KOPT-K1 (cell line): ENCODE results near the gene GRAMD2A.
"Not testable (repeated sequence)": the region's sequence is repeated elsewhere in the genome, so short reads cannot be mapped to it uniquely, and the experiment has no call there.

Experiments
- H3K27ac ChIP-seq: fragments of 200-600 bp; sonication (generic); 2 replicates; pipeline ENCODE4 v1.5.1; 2016; ENCODE audit warnings: antibody characterized with exemption, mild to moderate bottlenecking, low read depth, low read length; ENCODE audit not compliant: poor library complexity, severe bottlenecking
- H3K36me3 ChIP-seq: fragments of 200-600 bp; sonication (generic); 2 replicates; pipeline ENCODE4 v1.5.1; 2017; ENCODE audit warnings: antibody characterized with exemption, mild to moderate bottlenecking, low read length, moderate library complexity; ENCODE audit not compliant: insufficient read depth
- H3K9me3 ChIP-seq: fragments of 200-600 bp; sonication (generic); 2 replicates; pipeline ENCODE4 v1.5.1; 2017; ENCODE audit warnings: antibody characterized with exemption, low read length, mild to moderate bottlenecking; ENCODE audit not compliant: insufficient read depth, poor library complexity, severe bottlenecking

Gene GRAMD2A

GRCh38 chr15:72182244-72182643 lies 15.3 kb downstream of the GRAMD2A start:
- H3K27ac ChIP-seq, result no peak overlapping the region
- no peaks in the 10 kb centered on the region for H3K36me3 ChIP-seq
- H3K9me3 ChIP-seq, result no peaks in the 10 kb centered on the region

GRCh38 chr15:72180761-72181324 lies 16.7 kb downstream of the GRAMD2A start:
- Histone ChIP-seq H3K27ac (no peak overlapping the region), H3K9me3 (no peaks in the 10 kb centered on the region)

GRCh38 chr15:72179950-72180581 lies 17.5 kb downstream of the GRAMD2A start:
- no peak overlapping the region for H3K27ac ChIP-seq
- no peaks in the 10 kb centered on the region for H3K36me3 ChIP-seq

More at GRCh38 chr15:72180761-72181324, 16.7 kb downstream of the GRAMD2A start:
- H3K36me3 ChIP-seq, result no peaks in the 10 kb centered on the region

GRCh38 chr15:72178976-72179585 lies 18.5 kb downstream of the GRAMD2A start:
- Histone ChIP-seq H3K27ac (no peak overlapping the region), H3K36me3 (no peaks in the 10 kb centered on the region), H3K9me3 (no peaks in the 10 kb centered on the region)

More at GRCh38 chr15:72179950-72180581, 17.5 kb downstream of the GRAMD2A start:
- no peaks in the 10 kb centered on the region for H3K9me3 ChIP-seq

GRCh38 chr15:72176743-72177142 lies 20.8 kb downstream of the GRAMD2A start:
- Histone ChIP-seq H3K9me3 (no peaks in the 10 kb centered on the region), H3K27ac (no peak overlapping the region), H3K36me3 (no peaks in the 10 kb centered on the region)

GRCh38 chr15:72176159-72176558 lies 21.4 kb downstream of the GRAMD2A start:
- no peaks in the 10 kb centered on the region for H3K36me3 ChIP-seq
- H3K27ac ChIP-seq, result no peak overlapping the region
- H3K9me3 ChIP-seq, result no peaks in the 10 kb centered on the region

GRCh38 chr15:72175186-72176044 lies 22.2 kb downstream of the GRAMD2A start:
- no peaks in the 10 kb centered on the region for H3K9me3 ChIP-seq
- H3K36me3 ChIP-seq, result no peaks in the 10 kb centered on the region
- no peak overlapping the region for H3K27ac ChIP-seq

- Histone ChIP-seq H3K36me3 (no peaks in the 10 kb centered on the region), H3K9me3 (no peaks in the 10 kb centered on the region), H3K27ac (peak overlapping the region; percentile 3)
Measured at GRCh38 chr15:72174551-72175165, 22.9 kb downstream of the GRAMD2A start.

GRCh38 chr15:72173864-72174550 lies 23.6 kb downstream of the GRAMD2A start:
- Histone ChIP-seq H3K36me3 (no peaks in the 10 kb centered on the region), H3K9me3 (no peaks in the 10 kb centered on the region), H3K27ac (peak overlapping the region; percentile 3)

- Histone ChIP-seq H3K9me3 (no peaks in the 10 kb centered on the region), H3K27ac (no peak overlapping the region), H3K36me3 (no peaks in the 10 kb centered on the region)
Measured at GRCh38 chr15:72173401-72173800, 24.2 kb downstream of the GRAMD2A start.

GRCh38 chr15:72172796-72173195 lies 24.8 kb downstream of the GRAMD2A start:
- Histone ChIP-seq H3K9me3 (no peaks in the 10 kb centered on the region), H3K27ac (no peak overlapping the region), H3K36me3 (no peaks in the 10 kb centered on the region)

GRCh38 chr15:72171978-72172377 lies 25.6 kb downstream of the GRAMD2A start:
- H3K9me3 ChIP-seq, H3K36me3 ChIP-seq: not testable (repeated sequence)

GRCh38 chr15:72170691-72171090 lies 26.9 kb downstream of the GRAMD2A start:
- no peaks in the 10 kb centered on the region for H3K36me3 ChIP-seq
- H3K9me3 ChIP-seq, result no peaks in the 10 kb centered on the region
- H3K27ac ChIP-seq, result peak overlapping the region; percentile 90

More at GRCh38 chr15:72171978-72172377, 25.6 kb downstream of the GRAMD2A start:
- H3K27ac ChIP-seq, result not testable (repeated sequence)

GRCh38 chr15:72169921-72170611 lies 27.5 kb downstream of the GRAMD2A start:
- Histone ChIP-seq H3K9me3 (no peaks in the 10 kb centered on the region), H3K36me3 (no peaks in the 10 kb centered on the region), H3K27ac (peak overlapping the region; percentile 90)
